ENCODE results near the gene VRK2. TPM values are rescaled to one million over a fixed set of nuclear protein-coding genes. Genes with fewer than 3 reads are reported as not detected.
"Not testable (repeated sequence)": the region's sequence is repeated elsewhere in the genome, so short reads cannot be mapped to it uniquely, and the experiment has no call there.

VRK2 gene
- total and polyA plus RNA-seq, 9 donors, result 7.3 to 19.8 (median 16.3) TPM

DNA sequence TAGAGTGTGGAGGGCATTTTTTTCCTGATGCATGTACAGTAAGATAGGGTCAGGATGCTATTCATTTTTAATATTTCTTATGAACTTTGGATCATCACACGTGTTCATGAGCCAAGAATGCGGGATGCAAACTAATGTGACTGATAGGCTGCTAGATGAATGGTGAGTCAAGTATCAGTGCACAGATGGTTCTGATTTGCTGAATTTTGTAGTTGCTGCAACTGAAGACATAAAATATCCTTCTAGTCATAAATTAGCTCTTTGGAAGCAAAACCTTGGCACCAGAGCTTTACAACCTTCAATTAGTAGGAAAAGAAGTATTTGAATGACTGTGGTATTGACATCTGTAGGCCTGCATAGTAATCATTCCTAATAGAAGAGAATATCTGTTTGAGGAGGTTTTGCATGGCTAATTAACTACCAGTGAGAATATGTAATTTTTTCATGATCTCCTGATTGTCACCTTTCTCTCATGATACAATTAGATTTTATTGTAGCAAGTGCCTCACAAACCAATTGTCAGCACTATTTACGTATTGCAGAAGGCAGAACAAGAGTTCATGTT lies 94.0 kb downstream of the VRK2 start:
- no peak overlapping the region for H3K27ac ChIP-seq
- no peaks in the 10 kb centered on the region for H3K27me3 ChIP-seq
- no peak overlapping the region for H3K4me3 ChIP-seq
- DNase-seq, result no peak
- no peaks in the 10 kb centered on the region for H3K4me1 ChIP-seq (ENCODE audit: insufficient read depth)
- TF ChIP-seq EP300 (IDR thresholded peaks at IDR 0.05), result no peak
- TF ChIP-seq, protein P1, sequence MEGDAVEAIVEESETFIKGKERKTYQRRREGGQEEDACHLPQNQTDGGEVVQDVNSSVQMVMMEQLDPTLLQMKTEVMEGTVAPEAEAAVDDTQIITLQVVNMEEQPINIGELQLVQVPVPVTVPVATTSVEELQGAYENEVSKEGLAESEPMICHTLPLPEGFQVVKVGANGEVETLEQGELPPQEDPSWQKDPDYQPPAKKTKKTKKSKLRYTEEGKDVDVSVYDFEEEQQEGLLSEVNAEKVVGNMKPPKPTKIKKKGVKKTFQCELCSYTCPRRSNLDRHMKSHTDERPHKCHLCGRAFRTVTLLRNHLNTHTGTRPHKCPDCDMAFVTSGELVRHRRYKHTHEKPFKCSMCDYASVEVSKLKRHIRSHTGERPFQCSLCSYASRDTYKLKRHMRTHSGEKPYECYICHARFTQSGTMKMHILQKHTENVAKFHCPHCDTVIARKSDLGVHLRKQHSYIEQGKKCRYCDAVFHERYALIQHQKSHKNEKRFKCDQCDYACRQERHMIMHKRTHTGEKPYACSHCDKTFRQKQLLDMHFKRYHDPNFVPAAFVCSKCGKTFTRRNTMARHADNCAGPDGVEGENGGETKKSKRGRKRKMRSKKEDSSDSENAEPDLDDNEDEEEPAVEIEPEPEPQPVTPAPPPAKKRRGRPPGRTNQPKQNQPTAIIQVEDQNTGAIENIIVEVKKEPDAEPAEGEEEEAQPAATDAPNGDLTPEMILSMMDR (IDR thresholded peaks at IDR 0.05), result no peak
- no peak for TF ChIP-seq POLR2A (IDR thresholded peaks at IDR 0.05)
- no peaks in the 10 kb centered on the region for H3K9me3 ChIP-seq
- no peaks in the 10 kb centered on the region for H3K36me3 ChIP-seq
- intact Hi-C loops (cut with DNase I), result no loop called here
- WGBS, 3 donors, result 76 to 90% (median 90%) methylated on average over 3 of the region's 3 CpGs

DNA sequence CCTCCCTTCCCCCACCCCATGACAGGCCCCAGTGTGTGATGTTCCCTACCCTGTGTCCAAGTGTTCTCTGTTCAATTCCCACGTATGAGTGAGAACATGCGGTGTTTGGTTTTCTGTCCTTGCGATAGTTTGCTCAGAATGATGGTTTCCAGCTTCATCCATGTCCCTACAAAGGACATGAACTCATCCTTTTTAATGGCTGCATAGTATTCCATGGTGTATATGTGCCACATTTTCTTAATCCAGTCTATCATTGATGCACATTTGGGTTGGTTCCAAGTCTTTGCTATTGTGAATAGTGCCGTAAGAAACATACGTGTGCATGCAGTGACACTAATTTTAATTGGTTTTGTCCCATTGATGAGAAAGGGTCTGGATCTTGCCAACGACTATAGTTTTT lies 99.2 kb downstream of the VRK2 start:
- WGBS, 3 donors, result 97 to 99% (median 99%) methylated on average over 6 of the region's 6 CpGs
- DNase-seq, H3K9me3 ChIP-seq: not testable (repeated sequence)

DNA sequence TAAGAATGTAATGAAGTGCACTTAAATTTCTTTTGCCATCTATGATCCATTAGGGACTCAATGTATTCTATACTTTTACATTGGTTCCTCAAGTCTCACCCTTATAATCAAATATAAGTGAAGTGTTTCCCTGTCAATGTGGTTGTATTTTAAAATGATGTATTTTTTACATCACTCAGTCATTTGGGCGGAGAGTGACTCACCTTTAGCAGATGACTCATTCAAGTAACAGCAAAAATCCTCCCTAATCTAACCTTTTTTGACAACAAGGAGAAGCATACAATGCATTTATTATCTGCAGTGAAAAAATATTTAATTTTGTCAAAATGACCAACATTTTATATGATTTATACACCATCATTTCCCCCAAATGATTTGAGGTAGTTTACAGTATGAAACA lies 100.1 kb downstream of the VRK2 start:
- Histone ChIP-seq H3K4me1 (ENCODE audit: insufficient read depth) (no peaks in the 10 kb centered on the region), H3K27ac (no peak overlapping the region), H3K9me3 (no peaks in the 10 kb centered on the region), H3K36me3 (no peaks in the 10 kb centered on the region), H3K4me3 (no peak overlapping the region), H3K27me3 (no peaks in the 10 kb centered on the region)
- DNase-seq, result no peak
- intact Hi-C loops (cut with DNase I), result no loop called here
- TF ChIP-seq POLR2A (IDR thresholded peaks at IDR 0.05) (no peak), EP300 (IDR thresholded peaks at IDR 0.05) (no peak)
- TF ChIP-seq, protein P1 (IDR thresholded peaks at IDR 0.05), result no peak
- WGBS, 3 donors, result 85 to 95% (median 88%) methylated on average over 1 of the region's 1 CpG

More for the DNA sequence above, 99.2 kb downstream of the VRK2 start:
- H3K36me3 ChIP-seq; intact Hi-C loops (cut with DNase I); H3K4me1 ChIP-seq (ENCODE audit: insufficient read depth); H3K4me3 ChIP-seq; H3K27me3 ChIP-seq; H3K27ac ChIP-seq: not testable (repeated sequence)

DNA sequence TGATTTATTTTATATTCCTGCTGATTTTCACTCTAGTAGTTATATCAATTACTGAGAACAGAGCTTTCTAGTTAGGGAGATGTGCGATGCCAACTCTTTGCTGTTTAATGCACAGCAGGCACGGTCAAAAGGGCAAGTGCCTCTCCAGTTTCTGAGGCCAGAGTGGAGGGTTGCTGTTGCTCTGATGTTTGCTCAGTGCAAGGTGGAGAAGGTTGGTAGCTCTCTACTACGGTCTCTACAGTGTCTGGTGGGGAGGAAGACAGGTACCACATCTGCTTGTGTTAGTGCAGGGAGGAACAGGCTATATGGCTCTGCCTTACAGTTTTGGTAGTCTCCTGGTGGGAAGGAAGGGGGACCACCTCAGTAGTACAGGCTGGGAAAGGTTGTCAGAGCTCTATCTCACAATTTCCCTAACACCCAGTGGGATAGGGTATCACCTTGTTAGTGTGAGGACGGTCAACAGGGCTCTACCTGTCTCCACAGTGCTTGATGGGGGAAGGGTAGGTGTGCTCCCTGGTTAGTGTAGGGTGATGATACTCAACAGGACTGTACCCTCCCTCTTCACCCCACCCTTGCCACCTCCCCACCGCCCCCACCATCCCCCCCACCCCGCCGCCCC lies 108.7 kb downstream of the VRK2 start:
- intact Hi-C loops (cut with DNase I), result no loop called here
- no peak overlapping the region for H3K27ac ChIP-seq
- peaks cover 0 to 3% of the 10 kb centered on the region in 2 donors for H3K9me3 ChIP-seq
- no peak for DNase-seq
- H3K27me3 ChIP-seq, result no peaks in the 10 kb centered on the region
- no peak overlapping the region for H3K4me3 ChIP-seq
- TF ChIP-seq, protein P1 (IDR thresholded peaks at IDR 0.05), result no peak
- no peak for TF ChIP-seq POLR2A (IDR thresholded peaks at IDR 0.05)
- H3K36me3 ChIP-seq, result no peaks in the 10 kb centered on the region
- 96 to 97% (median 97%) methylated on average over 7 of the region's 7 CpGs for WGBS, 3 donors
- no peaks in the 10 kb centered on the region for H3K4me1 ChIP-seq (ENCODE audit: insufficient read depth)

DNA sequence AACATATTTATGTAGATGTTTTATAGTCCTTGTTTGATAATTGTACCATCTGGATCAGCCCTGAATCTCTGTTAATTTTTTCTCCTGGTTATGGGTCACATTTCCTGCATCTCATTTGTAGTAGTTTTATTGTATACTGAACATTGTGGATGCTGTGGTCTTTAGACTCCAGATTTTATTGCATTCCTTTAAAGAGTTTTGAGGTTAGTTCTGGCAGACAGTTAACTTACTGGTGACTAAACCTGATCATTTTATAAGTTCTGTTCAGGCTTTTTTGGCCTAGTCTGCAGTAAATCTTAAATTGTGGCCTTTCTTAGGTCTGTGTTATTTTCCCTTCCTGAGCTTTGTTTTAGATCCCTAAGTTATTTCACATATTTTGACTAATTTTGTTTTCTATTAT lies 110.2 kb downstream of the VRK2 start:
- H3K27me3 ChIP-seq, result no peaks in the 10 kb centered on the region
- no peaks in the 10 kb centered on the region for H3K4me1 ChIP-seq (ENCODE audit: insufficient read depth)
- no peaks in the 10 kb centered on the region for H3K36me3 ChIP-seq
- H3K9me3 ChIP-seq, result peaks cover 0 to 3% of the 10 kb centered on the region in 2 donors
- TF ChIP-seq EP300 (IDR thresholded peaks at IDR 0.05) (no peak), POLR2A (IDR thresholded peaks at IDR 0.05) (no peak)
- TF ChIP-seq, protein P1 (IDR thresholded peaks at IDR 0.05), result no peak
- intact Hi-C loops (cut with DNase I), result no loop called here
- DNase-seq, result no peak
- H3K27ac ChIP-seq, result no peak overlapping the region
- no peak overlapping the region for H3K4me3 ChIP-seq
